Body of pancreas (tissue), 4 donors: ENCODE results near the gene HSD17B14.

Source experiments
- POLR2A ChIP-seq, 3 donors: fragments of 450-650 bp; IDR thresholded peaks; one replicate each; pipeline ENCODE4 v1.6.1; 2016; ENCODE audit warnings: antibody characterized with exemption in 3 of 3, mild to moderate bottlenecking in 2 of 3
- TF ChIP-seq, protein P1 (sequence below), 7 experiments: fragments of 450-650 bp in 4 of 7; fragments of 200-600 bp in 3 of 7; sonication (generic) in 3 of 7; IDR thresholded peaks; one replicate each; pipeline ENCODE4 v1.5.1; 2016 to 2019; ENCODE audit warnings: antibody characterized with exemption in 7 of 7

DNA sequence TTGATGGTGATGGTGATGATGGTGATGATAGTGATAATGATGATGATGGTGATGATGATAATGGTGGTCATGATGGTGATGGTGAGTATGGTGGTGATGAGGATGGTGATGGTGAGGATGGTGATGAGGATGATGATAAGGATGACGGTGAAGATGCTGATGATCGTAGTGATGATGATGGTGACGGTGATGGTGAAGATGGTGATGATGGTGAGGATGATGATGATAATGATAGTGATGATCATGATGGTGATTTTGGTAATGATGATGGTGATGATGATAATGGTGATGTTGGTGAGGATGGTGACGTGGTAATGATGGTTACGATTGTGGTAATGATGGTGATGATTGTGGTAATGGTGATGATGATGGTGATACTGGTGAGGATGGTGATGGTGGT lies 14.7 kb downstream of the HSD17B14 start:
- TF ChIP-seq, protein P1, sequence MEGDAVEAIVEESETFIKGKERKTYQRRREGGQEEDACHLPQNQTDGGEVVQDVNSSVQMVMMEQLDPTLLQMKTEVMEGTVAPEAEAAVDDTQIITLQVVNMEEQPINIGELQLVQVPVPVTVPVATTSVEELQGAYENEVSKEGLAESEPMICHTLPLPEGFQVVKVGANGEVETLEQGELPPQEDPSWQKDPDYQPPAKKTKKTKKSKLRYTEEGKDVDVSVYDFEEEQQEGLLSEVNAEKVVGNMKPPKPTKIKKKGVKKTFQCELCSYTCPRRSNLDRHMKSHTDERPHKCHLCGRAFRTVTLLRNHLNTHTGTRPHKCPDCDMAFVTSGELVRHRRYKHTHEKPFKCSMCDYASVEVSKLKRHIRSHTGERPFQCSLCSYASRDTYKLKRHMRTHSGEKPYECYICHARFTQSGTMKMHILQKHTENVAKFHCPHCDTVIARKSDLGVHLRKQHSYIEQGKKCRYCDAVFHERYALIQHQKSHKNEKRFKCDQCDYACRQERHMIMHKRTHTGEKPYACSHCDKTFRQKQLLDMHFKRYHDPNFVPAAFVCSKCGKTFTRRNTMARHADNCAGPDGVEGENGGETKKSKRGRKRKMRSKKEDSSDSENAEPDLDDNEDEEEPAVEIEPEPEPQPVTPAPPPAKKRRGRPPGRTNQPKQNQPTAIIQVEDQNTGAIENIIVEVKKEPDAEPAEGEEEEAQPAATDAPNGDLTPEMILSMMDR (IDR thresholded peaks at IDR 0.05) = no peak
- no peak for TF ChIP-seq POLR2A (IDR thresholded peaks at IDR 0.05)
